CD4-positive, CD25-positive, alpha-beta regulatory T cell (primary cell): ENCODE results near the gene BLM. TPM values are rescaled to one million over a fixed set of nuclear protein-coding genes. Genes with fewer than 3 reads are reported as not detected.
"Not testable (repeated sequence)": the region's sequence is repeated elsewhere in the genome, so short reads cannot be mapped to it uniquely, and the experiment has no call there.

ENCODE experiments used
- ATAC-seq, 2 donors: fragments of 150-1000 bp; cut with Tn5 transposase; one replicate each; pipeline ENCODE4 v1.10.0; 2021; ENCODE audit warnings: low read depth in 2 of 2, moderate number of reproducible peaks in 2 of 2, moderate library complexity in 1 of 2
- DNase-seq, 3 donors: peaks; one replicate each; pipeline versions ENCODE4 v3.0.0 to v3.0.0-alpha.2; 2012 to 2022; ENCODE audit warnings: mixed read lengths in 1 of 3
- H3K27ac ChIP-seq: one replicate; pipeline ENCODE4 v1.7.0; 2013; ENCODE audit warnings: mild to moderate bottlenecking, low read length; ENCODE audit not compliant: insufficient read depth, poor library complexity, severe bottlenecking
- H3K27me3 ChIP-seq: one replicate; pipeline ENCODE4 v1.7.0; 2013; ENCODE audit warnings: low read length; ENCODE audit not compliant: control insufficient read depth, insufficient read depth
- H3K36me3 ChIP-seq: one replicate; pipeline ENCODE4 v1.7.0; 2013; ENCODE audit warnings: mild to moderate bottlenecking, low read length, moderate library complexity; ENCODE audit not compliant: control insufficient read depth, insufficient read depth
- H3K4me1 ChIP-seq: 2 replicates; pipeline ENCODE4 v1.7.0; 2013; ENCODE audit warnings: mild to moderate bottlenecking, low read length; ENCODE audit not compliant: insufficient read depth, control insufficient read depth, poor library complexity, severe bottlenecking
- H3K4me3 ChIP-seq: one replicate; pipeline ENCODE4 v1.7.0; 2013; ENCODE audit warnings: low read depth, mild to moderate bottlenecking, low read length, moderate library complexity
- H3K9me3 ChIP-seq, 2 experiments: 1 replicate in 1 of 2; 2 replicates in 1 of 2; pipeline ENCODE4 v1.7.0; 2013; ENCODE audit warnings: low read length in 2 of 2, mild to moderate bottlenecking in 1 of 2, moderate library complexity in 1 of 2; ENCODE audit not compliant: control insufficient read depth in 2 of 2
- H3K27ac Mint-ChIP-seq, 3 donors: one replicate each; pipeline ENCODE4 v1.8.0; 2020 to 2022; ENCODE audit warnings: mild to moderate bottlenecking in 3 of 3, mixed read lengths in 3 of 3, moderate library complexity in 2 of 3
- H3K27me3 Mint-ChIP-seq: one replicate; pipeline ENCODE4 v1.8.0; 2022; ENCODE audit warnings: mild to moderate bottlenecking, mixed read lengths
- H3K36me3 Mint-ChIP-seq: one replicate; pipeline ENCODE4 v1.8.0; 2020; ENCODE audit warnings: mixed read lengths
- H3K4me1 Mint-ChIP-seq, 4 donors: one replicate each; pipeline ENCODE4 v1.8.0; 2020 to 2022; ENCODE audit warnings: mixed read lengths in 4 of 4, mild to moderate bottlenecking in 1 of 4
- H3K4me3 Mint-ChIP-seq, 4 donors: one replicate each; pipeline ENCODE4 v1.8.0; 2020 to 2022; ENCODE audit warnings: mild to moderate bottlenecking in 4 of 4, mixed read lengths in 4 of 4, moderate library complexity in 3 of 4
- H3K9me3 Mint-ChIP-seq, 7 donors: one replicate each; pipeline ENCODE4 v1.8.0; 2020 to 2022; ENCODE audit warnings: mixed read lengths in 7 of 7, mild to moderate bottlenecking in 3 of 7, moderate library complexity in 2 of 7
- polyA plus RNA-seq, 4 donors: library from polyadenylated mRNA; unstranded; fragments of 300-500 nt; fragmentation: Illumina TruSeq; gene quantifications; one replicate each; pipeline ENCODE4 v1.2.3, GENCODE V29; 2021
- total RNA-seq: library from RNA; stranded (reverse); gene quantifications from one replicate; pipeline ENCODE4 v1.2.3, GENCODE V29; 2022

BLM gene
- total and polyA plus RNA-seq, 5 donors from 2014 or later, result 6.3 to 12.0 (median 7.0) TPM

GRCh38 chr15:90684281-90684680, 32.9 kb upstream of the BLM start:
- Histone ChIP-seq H3K27ac (no peak overlapping the region), H3K9me3 (peaks cover 0 to under 1% of the 10 kb centered on the region in 2 experiments), H3K27me3 (no peaks in the 10 kb centered on the region), H3K4me3 (no peak overlapping the region), H3K36me3 (no peaks in the 10 kb centered on the region), H3K4me1 (peaks cover 18% of the 10 kb centered on the region)
- H3K4me1 Mint-ChIP-seq, result peaks cover 6 to 46% (median 20%) of the 10 kb centered on the region in 4 donors
- no peaks in the 10 kb centered on the region for H3K36me3 Mint-ChIP-seq
- H3K27ac Mint-ChIP-seq, result peak overlapping the region in 2 of 3 donors; percentile 36 to 76
- no peaks in the 10 kb centered on the region for H3K27me3 Mint-ChIP-seq
- ATAC-seq (no peak), DNase-seq (no peak)
- no peak overlapping the region for H3K4me3 Mint-ChIP-seq
- H3K9me3 Mint-ChIP-seq, result peaks cover 0 to 3% (median 0%) of the 10 kb centered on the region in 7 donors

DNA sequence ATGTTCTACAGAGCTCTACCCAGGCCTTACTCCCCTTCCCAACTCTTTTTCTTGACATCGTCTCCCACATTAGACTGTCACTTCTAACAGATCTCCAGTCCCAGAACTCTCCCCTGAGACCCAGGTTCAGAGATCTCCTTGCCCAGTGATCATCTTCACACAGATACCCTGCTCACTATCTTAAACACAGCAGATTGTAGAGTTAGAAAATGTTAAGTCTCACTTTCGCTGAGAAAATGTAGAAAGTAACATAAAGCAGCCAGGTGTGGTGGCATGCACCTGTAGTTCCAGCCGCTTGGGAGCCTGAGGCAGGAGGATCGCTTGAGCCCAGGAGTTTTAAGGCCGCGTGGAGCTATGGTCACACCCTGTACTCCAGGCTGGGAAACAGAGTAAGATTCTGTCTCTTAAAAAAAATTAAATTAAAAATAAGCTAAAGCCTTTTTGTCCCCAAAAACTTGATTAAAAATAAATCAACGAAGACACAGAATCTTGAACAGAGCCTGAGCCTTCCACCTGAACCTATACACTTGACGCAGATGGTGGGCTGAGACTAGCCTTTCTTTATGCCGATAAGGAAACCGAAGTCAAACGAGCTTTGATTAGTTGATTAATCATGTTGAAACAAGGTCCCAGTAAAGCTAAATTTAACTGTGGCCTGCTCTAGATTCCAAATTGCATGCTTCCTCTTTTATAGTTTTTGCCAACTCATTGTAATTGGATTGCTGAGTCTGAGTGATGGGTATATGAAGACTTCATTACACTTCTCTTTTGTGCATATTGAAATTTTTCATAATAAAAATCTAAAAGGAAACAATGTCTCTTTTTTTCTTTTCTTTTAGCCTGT, 31.3 kb upstream of the BLM start:
- Histone ChIP-seq H3K4me1 (peaks cover 17% of the 10 kb centered on the region), H3K4me3 (peak overlapping the region; percentile 49), H3K36me3 (no peaks in the 10 kb centered on the region), H3K9me3 (peaks cover 0 to 3% of the 10 kb centered on the region in 2 experiments), H3K27me3 (no peaks in the 10 kb centered on the region), H3K27ac (peak overlapping the region; percentile 56)
- ATAC-seq (no peak), DNase-seq (no peak)
- Mint-ChIP-seq H3K36me3 (no peaks in the 10 kb centered on the region), H3K27ac (peak overlapping the region; percentile 39 to 94 (median 70)), H3K27me3 (no peaks in the 10 kb centered on the region), H3K9me3 (peaks cover 0 to 3% (median 0%) of the 10 kb centered on the region in 7 donors), H3K4me1 (peaks cover 6 to 33% (median 20%) of the 10 kb centered on the region in 4 donors), H3K4me3 (peak overlapping the region in 1 of 4 donors; percentile 5)

DNA sequence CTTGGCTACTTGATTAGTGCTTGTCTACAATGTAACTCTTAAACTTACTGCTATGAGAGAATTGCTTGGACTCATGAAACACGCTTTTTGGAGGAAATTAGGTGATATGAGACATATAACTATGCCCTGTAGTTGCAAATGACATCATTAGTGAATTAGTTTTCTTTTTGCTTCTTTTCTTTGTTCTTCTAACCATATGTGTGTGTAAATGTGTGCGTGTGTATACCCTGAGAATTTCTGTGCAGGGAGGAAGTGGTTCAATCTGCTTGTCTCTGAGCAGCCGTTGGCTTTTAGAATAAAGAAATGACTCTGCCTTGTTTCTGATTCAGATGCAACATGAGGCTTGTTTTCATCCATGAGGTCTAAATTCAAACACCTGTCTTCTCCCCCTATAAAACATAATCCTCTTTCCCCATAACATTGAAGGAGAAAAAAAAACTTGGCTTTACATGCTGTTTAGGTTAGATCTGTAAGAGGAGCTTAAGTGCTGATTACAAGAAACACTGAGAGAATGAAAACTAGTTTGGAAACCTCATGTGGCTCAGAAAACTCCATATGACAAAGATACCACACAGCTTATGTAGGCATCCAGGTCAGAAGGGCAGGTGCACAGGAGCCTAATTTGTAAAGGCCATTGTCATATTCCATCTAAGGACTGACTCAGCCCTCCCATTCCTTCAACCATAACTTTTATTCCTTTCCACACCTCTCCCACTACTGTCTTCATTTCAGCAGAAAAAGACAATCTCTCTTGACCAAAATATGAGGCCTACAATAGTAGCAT, 30.5 kb upstream of the BLM start:
- no peaks in the 10 kb centered on the region for H3K36me3 ChIP-seq
- peak overlapping the region in 3 of 4 donors; percentile 2 to 54 (median 5) for H3K4me3 Mint-ChIP-seq
- peaks cover 6 to 33% (median 20%) of the 10 kb centered on the region in 4 donors for H3K4me1 Mint-ChIP-seq
- peak overlapping the region; percentile 39 to 94 (median 70) for H3K27ac Mint-ChIP-seq
- H3K9me3 ChIP-seq, result peaks cover 0 to 3% of the 10 kb centered on the region in 2 experiments
- H3K27ac ChIP-seq, result peak overlapping the region; percentile 56
- ATAC-seq (peak; percentile 98 to 99), DNase-seq (peak in 2 of 3 donors; percentile 67 to 93)
- peaks cover 17% of the 10 kb centered on the region for H3K4me1 ChIP-seq
- H3K27me3 Mint-ChIP-seq, result no peaks in the 10 kb centered on the region
- H3K4me3 ChIP-seq, result peak overlapping the region; percentile 49
- peaks cover 0 to 2% (median 0%) of the 10 kb centered on the region in 7 donors for H3K9me3 Mint-ChIP-seq
- no peaks in the 10 kb centered on the region for H3K27me3 ChIP-seq
- no peaks in the 10 kb centered on the region for H3K36me3 Mint-ChIP-seq

DNA sequence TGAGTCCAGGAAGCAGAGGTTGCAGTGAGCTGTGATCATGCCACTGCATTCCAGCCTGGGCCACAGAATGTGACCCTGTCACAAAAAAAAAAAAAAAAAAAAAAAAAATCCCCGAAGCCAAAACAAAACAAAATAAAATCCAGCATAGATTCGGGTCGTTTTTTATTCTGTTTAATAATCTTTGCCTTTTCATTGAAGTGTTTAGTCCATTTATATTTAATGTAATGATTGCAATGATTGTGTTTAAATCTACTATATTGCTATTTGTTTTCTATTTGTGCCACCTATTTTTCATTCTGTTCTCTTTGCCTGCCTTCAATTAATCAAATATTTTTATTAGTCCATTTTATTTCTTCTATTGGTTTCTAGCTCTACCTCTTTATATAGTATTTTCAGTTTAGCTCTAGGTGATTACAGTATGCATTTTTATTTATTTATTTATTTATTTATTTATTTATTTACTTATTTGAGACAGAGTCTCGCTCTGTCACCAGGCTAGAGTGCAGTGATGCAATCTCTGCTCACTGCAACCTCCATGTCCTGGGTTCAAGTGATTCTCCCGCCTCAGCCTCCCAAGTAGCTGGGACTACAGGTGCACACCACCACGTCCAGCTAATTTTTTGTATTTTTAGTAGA, 27.7 kb upstream of the BLM start:
- peaks cover 17% of the 10 kb centered on the region for H3K4me1 ChIP-seq
- H3K27ac ChIP-seq, H3K27me3 ChIP-seq, H3K27me3 Mint-ChIP-seq, H3K27ac Mint-ChIP-seq, H3K4me3 Mint-ChIP-seq, DNase-seq, ATAC-seq, H3K4me3 ChIP-seq, H3K9me3 ChIP-seq, H3K9me3 Mint-ChIP-seq, H3K36me3 Mint-ChIP-seq, H3K36me3 ChIP-seq: not testable (repeated sequence)
- peaks cover 6 to 31% (median 16%) of the 10 kb centered on the region in 4 donors for H3K4me1 Mint-ChIP-seq

DNA sequence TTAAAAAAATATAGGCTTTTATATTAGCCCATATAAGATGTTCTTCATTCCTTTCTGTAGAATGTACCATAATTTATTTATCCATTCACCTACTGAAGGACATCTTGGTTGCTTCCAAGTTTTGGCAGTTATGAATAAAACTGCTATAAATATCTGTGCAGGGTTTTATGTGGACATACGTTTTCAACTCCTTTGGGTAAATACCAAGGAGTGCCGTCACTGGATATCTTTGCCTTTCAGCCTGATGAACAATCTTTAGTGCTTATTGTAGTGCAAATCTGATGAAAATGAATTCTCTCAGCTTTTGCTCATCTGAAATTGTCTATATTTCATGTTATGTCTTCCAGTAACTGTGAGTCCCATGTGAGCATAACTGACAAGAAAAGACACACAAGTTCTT, 26.6 kb upstream of the BLM start:
- Histone ChIP-seq H3K9me3 (peaks cover 0 to 3% of the 10 kb centered on the region in 2 experiments), H3K27ac (no peak overlapping the region), H3K36me3 (no peaks in the 10 kb centered on the region), H3K4me3 (no peak overlapping the region), H3K27me3 (no peaks in the 10 kb centered on the region), H3K4me1 (peaks cover 17% of the 10 kb centered on the region)
- no peak for ATAC-seq
- no peaks in the 10 kb centered on the region for H3K27me3 Mint-ChIP-seq
- peaks cover 0 to 2% (median 0%) of the 10 kb centered on the region in 7 donors for H3K9me3 Mint-ChIP-seq
- peaks cover 6 to 23% (median 13%) of the 10 kb centered on the region in 4 donors for H3K4me1 Mint-ChIP-seq
- no peak overlapping the region for H3K27ac Mint-ChIP-seq
- H3K36me3 Mint-ChIP-seq, result no peaks in the 10 kb centered on the region
- no peak overlapping the region for H3K4me3 Mint-ChIP-seq
- DNase-seq, result no peak

GRCh38 chr15:90691369-90691768, 25.8 kb upstream of the BLM start:
- H3K36me3 ChIP-seq, result no peaks in the 10 kb centered on the region
- H3K9me3 Mint-ChIP-seq, result peaks cover 0 to 2% (median 0%) of the 10 kb centered on the region in 7 donors
- H3K36me3 Mint-ChIP-seq, result no peaks in the 10 kb centered on the region
- DNase-seq (no peak), ATAC-seq (no peak)
- no peak overlapping the region for H3K27ac ChIP-seq
- H3K27ac Mint-ChIP-seq, result peak overlapping the region in 1 of 3 donors; percentile 45
- H3K4me3 Mint-ChIP-seq, result no peak overlapping the region
- H3K4me1 ChIP-seq, result peaks cover 9% of the 10 kb centered on the region
- H3K27me3 Mint-ChIP-seq, result no peaks in the 10 kb centered on the region
- H3K4me3 ChIP-seq, result no peak overlapping the region
- H3K27me3 ChIP-seq, result no peaks in the 10 kb centered on the region
- H3K4me1 Mint-ChIP-seq, result peaks cover 4 to 16% (median 9%) of the 10 kb centered on the region in 4 donors
- peaks cover 0 to 3% of the 10 kb centered on the region in 2 experiments for H3K9me3 ChIP-seq

DNA sequence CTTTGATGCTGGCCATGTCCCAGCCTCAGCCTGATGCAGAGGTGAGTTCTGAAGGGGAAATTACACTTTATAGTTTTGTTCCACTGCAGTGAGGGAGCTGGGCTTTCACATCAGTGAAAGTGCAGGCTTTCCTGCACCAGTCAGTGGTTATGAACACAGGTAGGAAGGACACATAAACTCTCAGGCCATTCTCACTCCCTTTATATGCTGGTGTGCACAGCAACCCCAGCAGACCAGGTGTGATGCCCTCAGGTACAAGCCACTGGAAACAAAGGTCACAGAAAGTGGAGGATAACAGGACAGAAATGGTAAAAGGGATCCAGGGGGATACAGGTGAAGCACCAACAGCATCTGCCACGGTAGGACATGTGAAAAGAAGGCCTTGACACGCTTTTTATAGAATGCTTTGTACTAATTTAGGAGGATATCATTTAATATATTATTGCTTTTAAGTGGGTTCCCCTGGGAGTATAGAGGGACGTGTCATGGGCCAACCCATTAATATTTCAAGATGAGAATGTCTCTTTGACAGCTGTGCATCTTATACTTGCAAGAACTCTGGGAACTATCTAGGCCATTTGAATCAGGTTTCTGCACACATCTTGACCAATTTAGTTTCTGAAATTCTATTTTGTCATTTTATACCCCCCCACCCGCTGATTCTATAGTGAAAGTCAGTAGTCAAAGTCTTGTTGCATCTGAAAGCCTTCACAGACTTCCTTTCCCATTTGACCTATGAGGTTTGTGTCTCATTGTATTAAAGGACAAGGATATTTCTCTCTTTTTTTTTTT, 25.0 kb upstream of the BLM start:
- no peaks in the 10 kb centered on the region for H3K36me3 Mint-ChIP-seq
- peaks cover 3 to 8% (median 5%) of the 10 kb centered on the region in 4 donors for H3K4me1 Mint-ChIP-seq

More for the DNA sequence above, 25.0 kb upstream of the BLM start:
- no peak overlapping the region for H3K4me3 ChIP-seq
- H3K9me3 ChIP-seq, result peaks cover 0 to 3% of the 10 kb centered on the region in 2 experiments
- H3K27ac ChIP-seq, result no peak overlapping the region
- Mint-ChIP-seq H3K27ac (peak overlapping the region in 1 of 3 donors; percentile 45), H3K27me3 (no peaks in the 10 kb centered on the region), H3K4me3 (no peak overlapping the region), H3K9me3 (peaks cover 0 to 2% (median 0%) of the 10 kb centered on the region in 7 donors)
- DNase-seq, result no peak
- peaks cover 1% of the 10 kb centered on the region for H3K4me1 ChIP-seq
- no peak for ATAC-seq
- H3K36me3 ChIP-seq, result no peaks in the 10 kb centered on the region
- H3K27me3 ChIP-seq, result no peaks in the 10 kb centered on the region
